WERI-Rb-1 (cell line): ENCODE results near the gene OFD1.
A peak's percentile ranks its signal among the peaks of the same experiment; 100 is the strongest.

Experiments used
- DNase-seq: peaks from one replicate; pipeline ENCODE4 v3.0.0-alpha.2; 2020
- H3K27ac ChIP-seq: fragments of 250-450 bp; sonication (Bioruptor Pico); 2 replicates; pipeline ENCODE4 v1.5.1; 2020; ENCODE audit warnings: mild to moderate bottlenecking, moderate library complexity
- H3K27me3 ChIP-seq: fragments of 250-450 bp; sonication (Bioruptor Pico); 2 replicates; pipeline ENCODE4 v1.5.1; 2021; ENCODE audit warnings: mild to moderate bottlenecking, low read depth, moderate library complexity; ENCODE audit not compliant: insufficient read depth, severe bottlenecking
- H3K36me3 ChIP-seq: fragments of 250-450 bp; sonication (Bioruptor Pico); 2 replicates; pipeline ENCODE4 v1.5.1; 2020; ENCODE audit warnings: mild to moderate bottlenecking, moderate library complexity
- H3K4me3 ChIP-seq: 2 replicates; pipeline ENCODE4 v1.5.1; 2011; ENCODE audit warnings: low read depth, mild to moderate bottlenecking, control low read depth, low read length
- H3K9me3 ChIP-seq: fragments of 250-450 bp; sonication (Bioruptor Pico); 2 replicates; pipeline ENCODE4 v1.5.1; 2021; ENCODE audit warnings: mild to moderate bottlenecking, moderate library complexity; ENCODE audit not compliant: severe bottlenecking
- TF ChIP-seq, protein P1 (sequence below): IDR thresholded peaks from 2 replicates; pipeline ENCODE4 v1.5.1; 2011; ENCODE audit warnings: low read depth, mild to moderate bottlenecking, control low read depth, inconsistent platforms, low read length

OFD1 gene

GRCh38 chrX:13741695-13742094 lies 7.1 kb downstream of the OFD1 start:
- Histone ChIP-seq H3K27me3 (no peaks in the 10 kb centered on the region), H3K4me3 (no peak overlapping the region), H3K36me3 (peaks cover 56% of the 10 kb centered on the region), H3K27ac (no peak overlapping the region), H3K9me3 (no peaks in the 10 kb centered on the region)
- DNase-seq = no peak
- TF ChIP-seq, protein P1, sequence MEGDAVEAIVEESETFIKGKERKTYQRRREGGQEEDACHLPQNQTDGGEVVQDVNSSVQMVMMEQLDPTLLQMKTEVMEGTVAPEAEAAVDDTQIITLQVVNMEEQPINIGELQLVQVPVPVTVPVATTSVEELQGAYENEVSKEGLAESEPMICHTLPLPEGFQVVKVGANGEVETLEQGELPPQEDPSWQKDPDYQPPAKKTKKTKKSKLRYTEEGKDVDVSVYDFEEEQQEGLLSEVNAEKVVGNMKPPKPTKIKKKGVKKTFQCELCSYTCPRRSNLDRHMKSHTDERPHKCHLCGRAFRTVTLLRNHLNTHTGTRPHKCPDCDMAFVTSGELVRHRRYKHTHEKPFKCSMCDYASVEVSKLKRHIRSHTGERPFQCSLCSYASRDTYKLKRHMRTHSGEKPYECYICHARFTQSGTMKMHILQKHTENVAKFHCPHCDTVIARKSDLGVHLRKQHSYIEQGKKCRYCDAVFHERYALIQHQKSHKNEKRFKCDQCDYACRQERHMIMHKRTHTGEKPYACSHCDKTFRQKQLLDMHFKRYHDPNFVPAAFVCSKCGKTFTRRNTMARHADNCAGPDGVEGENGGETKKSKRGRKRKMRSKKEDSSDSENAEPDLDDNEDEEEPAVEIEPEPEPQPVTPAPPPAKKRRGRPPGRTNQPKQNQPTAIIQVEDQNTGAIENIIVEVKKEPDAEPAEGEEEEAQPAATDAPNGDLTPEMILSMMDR = no peak

DNA sequence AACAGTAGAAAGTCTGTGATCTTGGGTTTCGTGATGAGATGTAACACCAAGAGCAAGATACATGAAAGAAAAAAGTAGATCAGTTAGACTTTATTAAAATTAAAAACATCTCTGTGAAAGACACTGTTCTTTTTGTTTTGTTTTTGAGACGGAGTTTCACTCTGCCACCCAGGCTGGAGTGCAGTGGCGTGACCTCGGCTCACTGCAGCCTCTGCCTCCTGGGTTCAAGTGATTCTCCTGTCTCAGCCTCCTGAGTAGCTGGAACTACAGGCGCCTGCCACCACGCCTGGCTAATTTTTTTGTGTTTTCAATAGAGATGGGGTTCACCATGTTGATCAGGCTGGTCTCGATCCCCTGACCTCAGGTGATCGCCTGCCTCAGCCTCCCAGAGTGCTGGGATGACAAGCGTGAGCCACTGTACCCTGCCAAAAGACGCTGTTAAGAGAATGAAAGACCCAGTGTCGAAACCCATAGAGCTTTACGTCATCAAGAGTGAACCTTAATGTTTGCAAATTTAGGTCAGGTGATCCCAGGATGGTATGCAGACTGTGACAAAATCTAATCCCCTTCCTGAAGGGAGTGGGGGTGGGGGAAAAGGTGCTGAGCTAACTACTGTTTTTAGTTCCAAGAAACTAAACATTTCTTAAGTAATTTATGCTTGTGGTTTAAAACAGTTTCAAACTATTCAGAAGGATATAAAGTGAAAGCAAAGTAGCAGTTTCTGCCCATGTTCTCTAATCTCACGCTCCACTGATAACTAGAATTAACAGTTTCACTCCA lies 8.0 kb downstream of the OFD1 start:
- TF ChIP-seq, protein P1 = no peak
- H3K27me3 ChIP-seq = no peaks in the 10 kb centered on the region
- peaks cover 59% of the 10 kb centered on the region for H3K36me3 ChIP-seq
- H3K9me3 ChIP-seq = no peaks in the 10 kb centered on the region
- no peak overlapping the region for H3K27ac ChIP-seq
- DNase-seq = no peak
- no peak overlapping the region for H3K4me3 ChIP-seq

DNA sequence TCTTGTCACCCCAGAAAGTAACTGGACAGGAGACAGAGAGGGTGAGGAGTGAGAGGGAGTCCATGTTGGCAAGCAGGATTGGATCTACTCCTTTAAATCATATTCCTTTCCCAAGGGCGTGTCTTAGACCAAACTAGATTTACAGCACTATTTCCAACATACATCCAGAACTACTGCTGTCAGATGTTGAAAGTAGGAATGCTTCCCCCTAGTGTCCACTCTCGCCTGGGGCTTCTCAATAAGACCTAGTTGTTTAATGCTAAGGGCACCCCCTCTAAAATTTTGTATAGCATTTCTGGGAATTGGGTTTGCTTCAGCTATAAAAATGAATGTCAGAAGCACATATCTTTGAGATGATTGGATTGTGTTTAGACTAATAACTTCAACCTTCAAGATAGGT lies 13.3 kb downstream of the OFD1 start:
- Histone ChIP-seq H3K36me3 (peaks cover 70% of the 10 kb centered on the region), H3K4me3 (no peak overlapping the region), H3K27ac (no peak overlapping the region), H3K9me3 (no peaks in the 10 kb centered on the region), H3K27me3 (no peaks in the 10 kb centered on the region)
- peak; percentile 41 for DNase-seq
- TF ChIP-seq, protein P1 = peak; percentile 55

- Histone ChIP-seq H3K27ac (no peak overlapping the region), H3K9me3 (no peaks in the 10 kb centered on the region), H3K27me3 (no peaks in the 10 kb centered on the region), H3K4me3 (no peak overlapping the region), H3K36me3 (peaks cover 74% of the 10 kb centered on the region)
- DNase-seq = no peak
- TF ChIP-seq, protein P1 = no peak
These were observed 13.9 kb downstream of the OFD1 start for GRCh38 chrX:13748486-13748885.

- H3K4me3 ChIP-seq = no peak overlapping the region
- no peak overlapping the region for H3K27ac ChIP-seq
- H3K36me3 ChIP-seq = peaks cover 73% of the 10 kb centered on the region
- H3K9me3 ChIP-seq = no peaks in the 10 kb centered on the region
- DNase-seq = no peak
- TF ChIP-seq, protein P1 = peak; percentile 50; the same call in 1 of the 2 replicates
- no peaks in the 10 kb centered on the region for H3K27me3 ChIP-seq
These were observed 15.7 kb downstream of the OFD1 start for GRCh38 chrX:13750204-13750603.

DNA sequence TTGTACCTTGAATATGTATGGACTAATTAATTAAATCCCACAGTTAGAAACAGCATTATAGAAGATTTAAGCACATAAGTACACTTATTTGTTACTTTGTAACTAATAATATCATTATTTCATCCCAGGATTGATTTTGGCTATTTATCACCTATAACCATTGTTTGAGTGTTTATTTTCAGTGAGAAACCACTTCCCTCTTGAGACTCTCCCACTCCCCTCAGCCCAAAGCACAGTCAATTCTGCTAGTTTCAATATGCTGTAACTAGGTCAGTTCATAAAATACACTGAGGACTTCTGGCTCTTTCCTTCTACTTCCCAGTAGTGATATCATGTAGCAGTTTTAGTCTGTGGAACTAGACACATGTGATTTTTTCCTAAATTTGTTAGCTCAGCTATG lies 16.3 kb downstream of the OFD1 start:
- DNase-seq = no peak

More for the DNA sequence above, 16.3 kb downstream of the OFD1 start:
- TF ChIP-seq, protein P1 = no peak
- H3K27ac ChIP-seq = no peak overlapping the region
- no peak overlapping the region for H3K4me3 ChIP-seq
- no peaks in the 10 kb centered on the region for H3K27me3 ChIP-seq
- peaks cover 74% of the 10 kb centered on the region for H3K36me3 ChIP-seq
- H3K9me3 ChIP-seq = no peaks in the 10 kb centered on the region
